ENCODE measurements around the gene SLC38A3.
"Not testable (repeated sequence)": the region's sequence is repeated elsewhere in the genome, so short reads cannot be mapped to it uniquely, and the experiment has no call there.

Gene SLC38A3

GRCh38 chr3:50211368-50211717, 6.3 kb downstream of the SLC38A3 start:
- not testable (repeated sequence) for DNase-seq (ENCODE audit: low spot score)

GRCh38 chr3:50211930-50212329, 6.9 kb downstream of the SLC38A3 start:
- DNase-seq (ENCODE audit: low spot score) = no peak

- no peak for DNase-seq (ENCODE audit: low spot score)
These were observed 7.4 kb downstream of the SLC38A3 start for GRCh38 chr3:50212502-50212901.

GRCh38 chr3:50212971-50213370, 7.9 kb downstream of the SLC38A3 start:
- DNase-seq (ENCODE audit: low spot score) = no peak

- no peak for DNase-seq (ENCODE audit: low spot score)
These were observed 8.3 kb downstream of the SLC38A3 start for GRCh38 chr3:50213373-50213772.

- DNase-seq (ENCODE audit: low spot score) = no peak
These were observed 9.8 kb downstream of the SLC38A3 start for GRCh38 chr3:50214824-50215223.

GRCh38 chr3:50215529-50215928, 10.5 kb downstream of the SLC38A3 start:
- DNase-seq (ENCODE audit: low spot score) = no peak

GRCh38 chr3:50217681-50218080, 12.6 kb downstream of the SLC38A3 start:
- DNase-seq (ENCODE audit: low spot score) = no peak

- no peak for DNase-seq (ENCODE audit: low spot score)
These were observed 13.4 kb downstream of the SLC38A3 start for GRCh38 chr3:50218448-50218847.

- no peak for DNase-seq (ENCODE audit: low spot score)
These were observed 14.2 kb downstream of the SLC38A3 start for GRCh38 chr3:50219285-50219684.

- no peak for DNase-seq (ENCODE audit: low spot score)
These were observed 15.0 kb downstream of the SLC38A3 start for GRCh38 chr3:50220109-50220508.

GRCh38 chr3:50221051-50221410, 16.0 kb downstream of the SLC38A3 start:
- DNase-seq (ENCODE audit: low spot score) = no peak

- no peak for DNase-seq (ENCODE audit: low spot score)
These were observed 16.5 kb downstream of the SLC38A3 start for GRCh38 chr3:50221411-50222168.

GRCh38 chr3:50222169-50222528, 17.1 kb downstream of the SLC38A3 start:
- DNase-seq (ENCODE audit: low spot score) = no peak

GRCh38 chr3:50224639-50225038, 19.6 kb downstream of the SLC38A3 start:
- DNase-seq (ENCODE audit: low spot score) = no peak

GRCh38 chr3:50226888-50227389, 21.9 kb downstream of the SLC38A3 start:
- peak; percentile 21 for DNase-seq (ENCODE audit: low spot score)

GRCh38 chr3:50227390-50228183, 22.5 kb downstream of the SLC38A3 start:
- DNase-seq (ENCODE audit: low spot score) = peak; percentile 94

- DNase-seq (ENCODE audit: low spot score) = not testable (repeated sequence)
These were observed 23.2 kb downstream of the SLC38A3 start for GRCh38 chr3:50228184-50228763.

- no peak for DNase-seq (ENCODE audit: low spot score)
These were observed 24.4 kb downstream of the SLC38A3 start for GRCh38 chr3:50229490-50229889.

- DNase-seq (ENCODE audit: low spot score) = no peak
These were observed 25.2 kb downstream of the SLC38A3 start for GRCh38 chr3:50230104-50230793.

GRCh38 chr3:50230794-50231125, 25.7 kb downstream of the SLC38A3 start:
- DNase-seq (ENCODE audit: low spot score) = no peak

- DNase-seq (ENCODE audit: low spot score) = no peak
These were observed 26.5 kb downstream of the SLC38A3 start for GRCh38 chr3:50231581-50231980.

- DNase-seq (ENCODE audit: low spot score) = no peak
These were observed 27.2 kb downstream of the SLC38A3 start for GRCh38 chr3:50232303-50232702.

All from LoVo (cell line).